ENCODE data around the gene ROBO1.
A peak's percentile ranks its signal among the peaks of the same experiment; 100 is the strongest.

The ROBO1 gene

DNA sequence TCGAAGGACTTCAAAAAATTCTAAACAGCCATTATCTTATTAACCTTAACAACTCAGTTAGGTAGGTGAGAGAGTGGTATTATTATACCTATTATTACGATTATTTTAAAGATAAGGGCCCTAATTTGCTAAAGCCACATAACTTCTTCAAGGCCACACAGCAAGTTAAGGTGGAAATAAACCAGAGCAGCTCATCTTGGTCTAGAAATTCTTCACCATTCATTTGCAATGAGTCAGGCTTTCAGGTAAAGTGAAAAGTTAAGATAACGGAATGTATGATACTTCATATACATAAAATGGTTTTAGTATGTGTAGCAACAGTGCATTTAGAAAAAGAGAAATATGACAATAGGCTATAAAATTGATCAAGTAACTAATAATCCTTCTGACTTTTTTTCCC is 920.2 kb downstream of the ROBO1 start:
- TF ChIP-seq, protein P1, sequence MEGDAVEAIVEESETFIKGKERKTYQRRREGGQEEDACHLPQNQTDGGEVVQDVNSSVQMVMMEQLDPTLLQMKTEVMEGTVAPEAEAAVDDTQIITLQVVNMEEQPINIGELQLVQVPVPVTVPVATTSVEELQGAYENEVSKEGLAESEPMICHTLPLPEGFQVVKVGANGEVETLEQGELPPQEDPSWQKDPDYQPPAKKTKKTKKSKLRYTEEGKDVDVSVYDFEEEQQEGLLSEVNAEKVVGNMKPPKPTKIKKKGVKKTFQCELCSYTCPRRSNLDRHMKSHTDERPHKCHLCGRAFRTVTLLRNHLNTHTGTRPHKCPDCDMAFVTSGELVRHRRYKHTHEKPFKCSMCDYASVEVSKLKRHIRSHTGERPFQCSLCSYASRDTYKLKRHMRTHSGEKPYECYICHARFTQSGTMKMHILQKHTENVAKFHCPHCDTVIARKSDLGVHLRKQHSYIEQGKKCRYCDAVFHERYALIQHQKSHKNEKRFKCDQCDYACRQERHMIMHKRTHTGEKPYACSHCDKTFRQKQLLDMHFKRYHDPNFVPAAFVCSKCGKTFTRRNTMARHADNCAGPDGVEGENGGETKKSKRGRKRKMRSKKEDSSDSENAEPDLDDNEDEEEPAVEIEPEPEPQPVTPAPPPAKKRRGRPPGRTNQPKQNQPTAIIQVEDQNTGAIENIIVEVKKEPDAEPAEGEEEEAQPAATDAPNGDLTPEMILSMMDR (conservative IDR thresholded peaks at IDR 0.05), result no peak
- no peak for TF ChIP-seq ZFX (IDR thresholded peaks at IDR 0.05)
- H3K27ac ChIP-seq, result no peak overlapping the region

DNA sequence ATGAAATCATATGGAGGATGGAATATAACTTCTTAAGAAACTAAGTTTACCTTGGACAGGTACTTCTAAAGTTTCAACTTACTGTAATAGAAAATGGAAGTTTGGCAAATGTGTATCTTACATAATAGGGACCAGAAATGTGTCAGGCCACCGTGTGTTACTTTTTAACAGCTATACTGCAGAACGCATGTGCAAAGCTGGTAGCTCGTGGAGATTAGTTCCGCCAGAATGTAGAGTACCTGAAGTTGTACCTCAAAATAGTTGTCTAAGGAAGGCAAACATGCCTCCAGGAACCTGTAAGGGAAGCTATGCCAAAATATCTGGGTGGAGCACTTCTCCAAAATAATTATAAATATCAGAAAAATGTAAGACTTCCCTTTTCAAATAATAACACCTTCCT is 920.6 kb downstream of the ROBO1 start:
- no peak overlapping the region for H3K27ac ChIP-seq
- no peak for TF ChIP-seq ZFX (IDR thresholded peaks at IDR 0.05)
- TF ChIP-seq, protein P1 (conservative IDR thresholded peaks at IDR 0.05), result no peak

DNA sequence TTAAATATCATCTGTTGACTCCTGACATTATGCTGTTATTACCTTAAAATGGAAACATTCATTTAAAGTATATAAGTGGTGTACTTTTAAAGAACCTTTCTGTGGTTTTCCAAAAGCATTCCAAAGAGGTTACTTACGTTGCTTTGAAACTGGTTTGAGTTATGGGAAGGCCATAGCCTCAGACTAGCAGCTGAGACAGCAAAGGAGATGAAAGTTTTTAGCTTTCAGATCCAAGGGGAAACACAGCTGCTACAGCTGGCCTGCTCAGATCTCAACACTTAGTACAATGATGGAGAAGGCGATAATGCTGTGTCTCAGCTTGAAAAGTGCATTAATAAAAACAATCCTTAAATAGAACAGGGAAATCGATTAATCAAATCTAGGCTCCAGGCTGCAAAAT is 921.1 kb downstream of the ROBO1 start:
- no peak for TF ChIP-seq ZFX (IDR thresholded peaks at IDR 0.05)
- TF ChIP-seq, protein P1 (conservative IDR thresholded peaks at IDR 0.05), result no peak
- no peak overlapping the region for H3K27ac ChIP-seq

DNA sequence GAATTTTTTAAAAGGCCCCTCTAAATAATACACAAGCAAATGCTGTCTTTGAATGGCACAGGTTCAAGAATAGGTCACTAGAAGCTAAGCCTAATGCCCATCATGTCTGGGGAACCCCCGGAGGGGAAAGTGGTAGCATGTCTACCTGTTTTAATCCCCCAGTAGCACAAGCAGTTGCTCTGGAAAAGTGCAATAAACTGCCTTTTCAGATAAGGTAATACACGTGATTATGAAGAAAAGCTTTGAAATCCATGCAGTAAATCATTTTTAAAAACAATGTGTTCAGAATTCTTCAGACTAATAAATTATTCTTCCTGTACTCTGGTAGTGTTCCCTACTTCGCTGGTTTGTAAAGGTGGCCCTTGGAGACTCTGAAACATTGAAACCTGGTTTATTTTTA is 922.2 kb downstream of the ROBO1 start:
- no peak overlapping the region for H3K27ac ChIP-seq
- TF ChIP-seq, protein P1 (conservative IDR thresholded peaks at IDR 0.05), result no peak
- TF ChIP-seq ZFX (IDR thresholded peaks at IDR 0.05), result no peak

DNA sequence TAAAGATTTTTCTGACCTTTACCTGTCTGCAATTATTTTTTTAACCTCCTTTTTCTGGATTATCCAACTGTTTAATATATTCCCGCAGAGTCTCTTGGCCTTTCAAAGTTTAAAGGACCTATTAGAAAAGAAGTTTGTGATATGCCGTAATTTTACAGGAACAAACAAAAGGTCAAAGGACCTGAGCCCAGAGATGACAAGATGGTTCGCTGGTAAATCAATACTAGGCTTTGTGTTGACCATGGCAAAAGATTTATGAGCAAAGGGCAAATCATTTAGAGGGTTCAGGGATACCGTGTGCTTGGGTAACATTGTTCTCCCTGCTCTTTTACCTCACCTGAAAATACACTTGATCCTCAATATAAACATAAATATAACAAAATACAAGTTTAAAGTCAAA is 923.5 kb downstream of the ROBO1 start:
- TF ChIP-seq, protein P1 (conservative IDR thresholded peaks at IDR 0.05), result no peak
- no peak for TF ChIP-seq ZFX (IDR thresholded peaks at IDR 0.05)
- no peak overlapping the region for H3K27ac ChIP-seq

DNA sequence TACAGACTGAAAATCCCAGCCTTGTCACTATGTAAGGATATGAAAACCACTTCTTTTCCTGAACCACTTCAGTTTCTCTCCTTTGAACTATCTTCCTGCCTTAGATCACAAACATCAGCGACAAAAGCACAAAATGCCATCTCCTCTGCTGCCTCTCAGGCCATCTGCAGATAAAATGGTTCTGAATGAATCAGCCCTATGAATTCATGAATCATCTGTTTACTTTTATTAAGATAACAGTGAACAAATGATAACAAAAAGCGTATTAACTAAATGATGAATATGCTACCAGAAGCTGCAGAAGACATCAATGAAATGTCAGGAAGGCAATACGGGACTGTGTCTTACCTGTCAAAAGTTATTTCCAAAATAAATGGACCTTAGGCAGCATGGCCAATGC is 928.1 kb downstream of the ROBO1 start:
- no peak overlapping the region for H3K27ac ChIP-seq
- TF ChIP-seq, protein P1 (conservative IDR thresholded peaks at IDR 0.05), result no peak
- no peak for TF ChIP-seq ZFX (IDR thresholded peaks at IDR 0.05)

DNA sequence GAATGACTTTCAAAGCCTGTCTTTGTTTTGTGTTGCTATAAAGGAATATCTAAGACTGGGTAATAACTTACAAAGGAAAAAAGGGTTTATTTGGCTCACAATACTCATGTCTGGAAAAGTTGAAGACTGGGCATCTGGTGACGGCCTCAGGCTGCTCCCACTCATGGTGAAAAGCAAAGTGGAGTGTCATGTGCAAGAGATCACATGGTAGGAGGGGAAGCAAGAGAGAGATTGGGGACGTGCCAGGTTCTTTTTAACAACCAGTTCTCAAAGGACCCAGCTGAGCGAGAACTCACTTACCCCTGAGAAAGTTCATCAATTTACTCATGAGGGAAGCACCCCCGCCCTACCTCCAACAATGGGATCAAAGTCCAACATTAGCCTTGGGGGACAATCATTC is 929.4 kb downstream of the ROBO1 start:
- H3K27ac ChIP-seq, result peak overlapping the region; percentile 40; the same call in 1 of the 2 replicates

More for the DNA sequence above, 929.4 kb downstream of the ROBO1 start:
- TF ChIP-seq, protein P1 (conservative IDR thresholded peaks at IDR 0.05), result no peak
- no peak for TF ChIP-seq ZFX (IDR thresholded peaks at IDR 0.05)
